Inflammatory macrophage (primary cell): ENCODE data around the gene CELF5.
"Not testable (repeated sequence)": the region's sequence is repeated elsewhere in the genome, so short reads cannot be mapped to it uniquely, and the experiment has no call there.

Experiments
- DNase-seq, 2 donors: peaks; one replicate each; pipeline ENCODE4 v3.0.0-alpha.2; 2020 to 2022

CELF5 gene

DNA sequence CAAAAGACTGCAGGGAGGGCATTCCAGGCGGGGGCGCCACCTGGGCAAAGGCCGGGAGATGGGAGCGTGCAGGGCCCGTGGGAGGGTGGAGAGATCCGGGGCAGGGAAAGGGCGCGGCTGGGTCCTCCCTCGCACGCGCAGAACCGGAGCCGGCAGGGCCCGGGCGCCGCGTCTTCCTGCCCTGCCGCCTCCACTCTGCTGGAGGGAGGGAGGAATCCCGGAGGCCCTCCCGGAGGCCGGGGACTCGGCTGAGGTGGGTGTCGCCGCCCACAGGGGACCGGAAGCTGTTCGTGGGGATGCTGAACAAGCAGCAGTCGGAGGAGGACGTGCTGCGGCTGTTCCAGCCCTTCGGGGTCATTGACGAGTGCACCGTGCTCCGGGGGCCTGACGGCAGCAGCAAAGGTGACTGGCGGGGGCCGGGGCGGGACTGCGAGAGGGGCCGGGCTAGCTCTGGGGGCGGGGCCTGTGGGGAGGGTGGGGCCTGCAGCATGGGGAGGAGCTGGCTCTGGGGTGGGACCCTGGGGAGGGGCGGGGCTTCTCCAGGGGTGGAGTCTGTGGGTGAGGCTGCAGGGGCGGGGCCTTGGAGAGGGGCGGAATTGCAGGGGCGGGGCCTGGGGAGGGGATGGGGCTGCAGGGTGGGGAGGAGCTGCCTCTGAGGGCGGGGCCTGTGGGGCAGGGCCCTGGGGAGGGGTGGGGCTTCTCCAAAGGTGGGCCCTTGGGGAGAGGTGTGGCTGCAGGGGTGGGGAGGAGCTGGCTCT, 51.3 kb downstream of the CELF5 start:
- DNase-seq = peak; percentile 43 to 68

DNA sequence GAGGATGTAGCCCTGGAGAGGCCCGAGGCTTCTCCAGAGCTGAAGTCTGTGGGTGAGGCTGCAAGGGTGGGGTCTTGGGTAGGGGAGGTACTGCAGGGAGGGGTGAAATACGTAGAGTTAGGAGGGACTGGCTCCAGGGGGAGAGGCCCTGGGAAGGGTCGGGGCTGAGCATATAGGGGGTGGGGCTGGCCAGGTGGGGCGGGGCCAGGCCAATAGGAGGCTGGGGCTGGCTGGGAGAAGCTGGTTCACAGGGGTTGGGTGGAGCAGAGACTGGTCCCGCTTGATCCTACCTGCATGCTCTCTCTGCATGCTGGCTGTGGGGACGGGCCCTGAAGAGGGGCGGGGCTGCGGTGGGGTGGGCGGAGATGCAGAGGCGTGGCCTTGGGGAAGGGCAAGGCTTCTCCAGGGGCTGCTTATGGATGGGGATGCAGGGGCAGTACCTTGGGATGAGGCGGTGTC, 51.9 kb downstream of the CELF5 start:
- DNase-seq = no peak

DNA sequence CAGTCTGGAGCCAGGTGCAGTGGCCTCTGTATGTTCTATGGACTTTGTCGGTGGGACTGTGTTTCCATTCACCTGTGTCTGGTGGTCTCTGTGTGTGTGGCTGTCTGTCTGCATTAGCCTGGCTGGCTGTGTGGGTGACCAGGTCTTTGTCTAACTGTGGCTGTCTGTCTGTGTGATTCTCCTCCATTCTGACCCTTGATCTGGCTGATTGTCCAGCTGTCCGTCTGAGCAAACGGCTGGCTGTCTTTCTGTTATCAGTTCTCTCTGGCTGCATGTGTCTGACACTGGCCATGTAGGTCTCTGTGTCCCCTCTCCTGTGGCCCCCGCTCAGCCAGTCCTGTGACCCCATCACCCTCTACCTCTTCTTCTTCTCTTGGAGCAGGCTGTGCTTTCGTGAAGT, 53.2 kb downstream of the CELF5 start:
- DNase-seq = no peak

DNA sequence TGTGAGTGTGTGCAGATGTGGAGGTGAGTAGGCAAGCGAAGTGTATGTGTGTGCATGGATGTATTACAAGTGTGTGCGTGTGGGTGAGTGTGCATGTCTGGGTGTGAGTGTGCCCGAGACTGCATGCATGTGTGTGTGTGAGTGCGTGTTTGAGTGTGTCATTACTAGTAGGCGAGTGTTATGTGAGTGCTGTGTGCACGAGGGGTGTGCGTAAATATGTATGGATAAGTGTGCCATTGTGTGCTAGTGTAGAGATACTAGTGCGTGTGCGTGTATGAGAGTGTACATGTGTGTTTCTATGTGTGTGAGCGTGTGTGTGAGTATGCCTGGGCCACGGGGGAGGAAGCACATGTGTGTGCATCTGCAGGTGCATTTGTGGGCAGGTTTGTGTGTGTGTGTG, 53.8 kb downstream of the CELF5 start:
- no peak for DNase-seq

DNA sequence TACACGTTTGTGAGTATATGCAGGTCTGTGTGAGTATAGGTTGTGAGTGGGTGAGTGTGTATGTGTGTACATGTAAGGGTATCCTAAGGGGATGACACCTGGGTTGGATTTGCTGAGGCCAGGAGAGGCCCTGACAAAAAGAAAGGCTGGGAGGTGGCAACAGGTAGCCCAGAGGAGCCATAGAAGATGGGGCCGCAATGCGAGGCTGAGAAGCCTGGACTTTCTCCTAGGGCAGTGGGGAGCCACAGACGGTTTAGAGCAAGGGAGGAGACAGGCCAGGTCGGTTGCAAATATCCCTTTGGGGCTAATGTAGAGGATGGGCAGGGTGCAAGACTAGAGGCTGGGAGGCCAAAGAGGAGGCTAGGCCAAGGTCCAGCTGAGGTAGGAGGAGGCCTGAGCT, 54.3 kb downstream of the CELF5 start:
- DNase-seq = no peak

DNA sequence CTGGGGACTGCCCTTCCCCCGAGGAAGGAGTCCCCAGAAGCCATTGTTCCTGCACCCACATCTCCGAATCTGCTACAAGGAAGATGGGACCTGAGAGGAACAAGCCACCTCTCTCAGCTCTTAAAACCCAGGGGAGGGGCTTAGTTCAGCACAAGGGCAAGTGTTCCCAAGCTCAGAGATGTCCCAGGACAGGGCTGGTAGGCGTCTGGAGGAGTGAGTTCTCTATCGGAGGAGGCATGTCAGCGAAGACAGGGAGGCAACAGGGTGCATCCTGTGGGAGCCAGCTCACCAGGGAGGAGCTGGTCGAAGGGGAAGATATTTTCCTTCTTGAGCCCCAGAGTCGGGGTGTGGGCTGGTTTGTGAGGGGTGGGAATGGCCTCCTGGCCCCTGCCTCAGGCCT, 54.8 kb downstream of the CELF5 start:
- no peak for DNase-seq

DNA sequence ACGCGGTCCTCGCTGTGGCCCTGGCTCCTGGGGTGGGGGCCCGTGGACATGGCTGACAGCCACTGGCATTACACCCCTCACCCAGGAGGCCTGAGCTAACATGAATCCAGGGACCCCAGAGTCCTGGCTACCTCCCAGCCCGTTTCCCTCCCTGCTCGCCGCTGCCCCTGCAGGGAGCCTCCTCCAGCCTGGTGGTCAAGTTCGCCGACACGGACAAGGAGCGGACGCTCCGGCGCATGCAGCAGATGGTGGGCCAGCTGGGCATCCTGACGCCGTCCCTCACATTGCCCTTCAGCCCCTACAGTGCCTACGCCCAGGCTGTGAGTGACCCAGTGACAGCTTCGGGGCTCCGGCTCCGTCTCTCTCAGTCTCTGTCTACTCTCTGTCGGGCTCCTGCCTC, 56.6 kb downstream of the CELF5 start:
- no peak for DNase-seq

DNA sequence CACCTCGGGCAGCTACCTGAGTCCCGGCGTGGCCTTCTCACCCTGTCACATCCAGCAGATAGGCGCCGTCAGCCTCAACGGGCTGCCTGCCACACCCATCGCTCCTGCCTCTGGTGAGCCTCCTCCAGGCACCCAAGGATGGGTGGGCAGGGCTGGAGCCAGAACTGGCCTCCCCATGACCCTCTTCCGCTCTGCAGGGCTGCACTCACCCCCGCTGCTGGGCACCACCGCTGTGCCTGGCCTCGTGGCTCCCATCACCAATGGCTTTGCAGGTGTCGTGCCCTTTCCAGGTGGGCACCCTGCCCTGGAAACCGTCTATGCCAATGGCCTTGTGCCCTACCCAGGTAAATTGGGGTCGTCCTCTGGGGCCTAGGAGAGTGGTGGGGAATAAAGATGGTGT, 57.7 kb downstream of the CELF5 start:
- no peak for DNase-seq

DNA sequence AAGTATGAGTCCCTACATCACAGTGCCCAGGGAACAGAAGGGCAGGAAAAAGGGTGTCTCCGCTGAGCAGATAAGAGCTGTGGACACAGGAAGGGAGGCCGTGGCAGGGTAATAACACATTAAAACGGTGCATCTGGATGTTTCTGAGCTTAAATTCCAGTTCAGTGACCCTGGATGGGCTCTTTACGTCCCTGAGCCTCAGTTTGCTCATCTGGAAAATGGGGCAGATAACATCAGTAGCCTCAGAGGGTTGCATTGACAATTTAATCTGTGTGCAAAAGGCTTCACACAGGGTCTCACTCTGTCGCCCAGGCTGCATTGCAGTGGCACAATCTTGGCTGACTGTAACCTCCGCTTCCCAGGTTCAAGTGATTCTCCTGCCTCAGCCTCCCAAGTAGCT, 58.1 kb downstream of the CELF5 start:
- DNase-seq = no peak

DNA sequence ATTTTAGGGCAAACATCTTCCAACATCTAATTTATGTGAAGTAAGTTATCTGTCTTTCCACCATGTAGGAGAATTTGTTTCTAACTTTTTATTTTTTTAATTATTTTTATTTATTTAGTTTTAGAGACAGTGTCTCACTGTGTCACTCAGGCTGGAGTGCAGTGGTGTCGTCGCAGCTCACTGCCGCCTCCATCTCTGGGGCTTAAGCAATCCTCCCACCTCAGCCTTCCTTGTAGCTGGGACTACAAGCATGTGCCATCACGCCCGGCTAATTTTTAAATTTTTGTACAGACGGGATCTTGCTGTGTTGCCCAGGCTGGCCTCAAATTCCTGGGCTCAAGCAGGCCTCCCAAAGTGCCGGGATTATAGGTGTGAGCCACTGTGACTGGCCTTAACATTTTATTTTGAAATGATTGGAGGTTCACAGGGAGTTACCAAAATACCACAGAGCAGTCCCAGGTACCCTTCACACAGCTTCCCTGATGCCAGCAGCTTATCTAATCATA, 58.8 kb downstream of the CELF5 start:
- DNase-seq = no peak

DNA sequence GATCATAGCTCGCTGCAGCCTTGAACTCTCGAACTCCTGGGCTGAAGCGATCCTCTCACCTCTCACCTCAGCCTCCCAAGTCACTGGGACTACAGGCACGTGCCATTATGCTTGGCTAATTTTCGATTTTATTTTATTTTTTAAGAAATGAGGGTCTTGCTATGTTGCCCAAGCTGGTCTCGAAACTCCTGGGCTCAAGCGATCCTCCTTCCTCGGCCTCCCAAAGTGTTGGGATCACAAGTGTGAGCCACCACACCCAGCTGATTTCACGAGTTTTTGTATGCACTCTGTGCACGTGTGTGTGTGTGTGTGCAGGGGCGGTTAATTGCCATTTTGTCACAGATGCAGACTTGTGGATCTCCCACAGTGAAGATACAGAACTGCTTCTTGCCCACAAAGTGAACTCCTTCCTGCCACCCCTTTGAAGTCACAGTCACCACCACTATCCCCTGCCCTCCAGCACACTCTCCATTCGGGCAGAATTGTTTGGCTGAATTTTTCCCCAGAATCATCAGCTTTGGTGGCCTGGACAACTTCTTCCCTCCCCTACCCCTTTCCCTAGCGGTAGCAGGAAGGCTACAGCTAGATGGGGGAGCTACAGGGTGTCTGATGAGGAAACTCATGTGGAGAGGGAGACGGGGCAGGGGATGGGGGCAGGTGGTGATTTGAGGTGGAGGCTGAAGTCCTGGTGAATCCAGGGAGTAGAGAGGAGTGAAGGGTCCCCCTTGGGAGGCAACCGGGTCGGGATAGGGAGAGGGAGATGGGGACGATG, 59.6 kb downstream of the CELF5 start:
- no peak for DNase-seq

DNA sequence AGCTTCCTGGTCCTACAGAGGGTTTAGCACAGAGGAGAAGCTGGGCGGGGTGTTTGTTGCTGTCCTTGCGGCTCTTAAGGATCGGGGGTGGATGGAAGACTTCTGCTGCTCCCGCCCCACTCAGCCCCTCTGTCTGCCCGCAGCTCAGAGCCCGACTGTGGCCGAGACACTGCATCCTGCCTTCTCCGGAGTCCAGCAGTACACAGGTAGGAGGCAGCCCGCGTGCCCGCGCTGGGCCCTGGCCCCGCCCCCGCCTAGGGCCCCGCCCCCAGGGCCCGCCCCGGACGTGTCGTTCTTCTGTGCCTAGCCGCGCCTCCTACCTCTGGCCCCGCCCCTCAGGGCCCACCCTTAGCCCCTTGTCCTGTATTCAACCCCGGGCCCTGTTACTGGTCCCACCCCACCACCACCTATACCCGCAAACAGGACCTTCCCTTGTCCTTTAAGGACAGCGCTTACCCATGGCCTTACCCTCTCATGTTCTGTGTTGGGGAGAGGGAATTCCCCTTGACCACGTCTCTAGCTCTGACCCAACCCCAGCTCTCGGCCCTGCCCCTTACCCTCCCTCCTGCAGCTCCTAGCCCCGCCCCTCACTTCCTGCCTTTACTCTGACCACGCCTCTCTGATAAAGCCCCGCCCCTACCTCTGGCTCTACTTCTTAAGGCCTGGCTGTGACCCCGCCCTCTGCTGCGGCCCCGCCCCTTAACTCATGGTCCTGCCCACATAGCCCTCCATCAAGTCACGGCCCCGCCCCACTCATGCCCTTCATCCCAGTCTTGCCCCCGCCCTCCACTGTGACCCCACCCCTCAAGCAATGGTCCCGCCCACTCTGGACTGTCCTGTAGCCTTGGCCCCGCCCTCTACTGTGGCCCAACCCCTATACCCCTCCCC, 60.5 kb downstream of the CELF5 start:
- peak; percentile 33 to 38 for DNase-seq

DNA sequence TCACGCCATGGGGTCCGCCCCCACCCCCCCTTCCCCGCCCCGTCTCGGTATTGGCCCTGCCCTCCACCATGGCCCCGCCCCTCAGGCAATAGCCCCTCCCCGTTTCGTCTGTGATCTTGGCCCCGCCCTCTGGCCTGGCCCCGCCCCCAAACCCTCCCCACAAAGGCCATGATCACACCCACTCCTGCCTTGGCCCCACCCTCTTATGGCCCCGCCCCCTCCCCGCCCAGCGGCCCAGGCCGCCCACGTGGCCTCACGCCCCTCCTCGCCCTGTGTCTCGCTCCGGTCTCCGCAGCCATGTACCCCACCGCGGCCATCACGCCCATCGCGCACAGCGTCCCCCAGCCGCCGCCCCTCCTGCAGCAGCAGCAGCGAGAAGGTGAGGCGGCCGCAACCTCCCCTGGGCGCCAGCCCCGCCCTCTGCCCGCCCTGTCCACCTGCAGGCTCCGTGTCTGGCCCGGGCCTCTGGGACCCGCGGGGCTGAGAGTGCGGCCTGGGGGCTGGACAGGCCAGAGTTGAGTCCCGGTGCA, 61.3 kb downstream of the CELF5 start:
- DNase-seq = no peak

DNA sequence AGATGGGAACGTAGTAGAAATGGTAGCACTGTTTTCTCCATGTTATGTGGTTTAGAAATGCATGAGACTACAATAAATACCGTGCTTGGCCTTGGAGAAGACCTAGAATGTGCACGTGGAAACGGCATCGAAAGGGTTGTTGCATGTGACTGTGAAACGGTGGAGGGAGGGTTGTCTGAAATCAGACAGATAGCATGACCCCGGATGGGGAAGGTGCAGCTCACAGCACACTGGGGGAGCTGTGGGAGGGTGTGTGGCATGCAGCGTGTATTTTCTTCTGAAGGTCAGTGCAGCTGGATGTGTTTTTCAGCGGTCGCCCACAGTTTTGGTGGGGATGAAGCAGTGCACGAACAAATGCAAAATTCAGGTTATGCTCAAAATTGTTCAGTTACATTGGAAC, 63.4 kb downstream of the CELF5 start:
- DNase-seq = no peak

DNA sequence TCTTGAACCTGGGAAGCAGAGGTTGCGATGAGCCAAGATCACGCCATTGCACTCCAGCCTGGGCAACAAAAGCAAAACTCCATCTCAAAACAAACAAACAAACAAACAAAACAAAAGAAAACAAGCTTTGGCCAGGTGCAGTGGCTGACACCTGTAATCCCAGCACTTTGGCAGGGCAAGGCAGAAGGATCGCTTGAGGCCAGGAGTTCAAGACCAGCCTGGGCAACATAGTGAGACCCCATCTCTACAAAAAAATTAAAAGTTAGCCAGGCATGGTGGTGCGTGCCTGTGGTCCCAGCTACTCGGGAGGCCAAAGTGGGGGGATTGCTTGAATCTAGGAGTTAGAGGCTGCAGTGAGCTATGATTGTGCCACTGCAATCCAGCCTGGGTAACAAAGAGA, 64.0 kb downstream of the CELF5 start:
- DNase-seq = not testable (repeated sequence)

DNA sequence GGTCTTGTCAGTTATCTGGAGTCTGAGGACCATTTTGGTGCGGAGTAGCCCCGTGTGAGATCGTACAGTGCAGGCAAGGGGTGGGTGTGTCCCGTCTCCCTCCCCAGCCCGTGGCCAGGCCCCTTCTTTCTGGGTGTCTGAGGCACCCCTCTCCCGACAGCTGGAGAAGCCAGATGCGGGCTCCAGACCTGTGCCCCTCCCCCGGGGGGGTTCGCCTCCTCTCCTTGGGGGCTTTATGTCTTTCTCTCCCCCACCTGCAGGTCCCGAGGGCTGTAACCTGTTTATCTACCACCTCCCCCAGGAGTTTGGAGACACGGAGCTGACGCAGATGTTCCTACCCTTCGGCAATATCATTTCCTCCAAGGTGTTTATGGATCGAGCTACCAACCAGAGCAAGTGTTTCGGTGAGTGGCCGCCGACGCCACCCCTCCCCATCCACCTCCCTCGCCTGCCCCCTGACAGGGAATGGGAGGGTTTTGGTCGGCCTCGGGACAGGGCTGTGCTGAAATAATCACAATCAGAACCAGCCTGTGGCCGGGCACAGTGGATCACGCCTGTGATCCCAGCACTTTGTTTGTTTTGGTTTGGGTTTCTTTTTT, 65.6 kb downstream of the CELF5 start:
- DNase-seq = no peak

DNA sequence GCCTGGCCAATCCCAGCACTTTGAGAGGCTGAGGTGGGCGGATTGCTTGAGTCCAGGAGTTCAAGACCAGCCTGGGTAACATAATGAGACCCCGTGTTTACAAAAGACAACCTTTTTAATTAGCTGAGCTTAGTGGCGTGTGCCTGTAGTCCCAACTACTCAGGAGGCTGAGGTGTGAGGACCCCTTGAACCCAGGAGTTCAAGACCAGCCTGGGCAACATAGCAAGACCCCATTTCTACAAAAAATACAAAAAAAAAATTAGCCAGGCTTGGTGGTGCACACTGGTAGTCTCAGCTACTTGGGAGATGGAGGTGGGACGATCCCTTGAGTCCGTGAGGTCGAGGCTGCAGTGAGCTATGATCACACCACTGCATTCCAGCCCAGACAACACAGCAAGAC, 66.4 kb downstream of the CELF5 start:
- DNase-seq = not testable (repeated sequence)

DNA sequence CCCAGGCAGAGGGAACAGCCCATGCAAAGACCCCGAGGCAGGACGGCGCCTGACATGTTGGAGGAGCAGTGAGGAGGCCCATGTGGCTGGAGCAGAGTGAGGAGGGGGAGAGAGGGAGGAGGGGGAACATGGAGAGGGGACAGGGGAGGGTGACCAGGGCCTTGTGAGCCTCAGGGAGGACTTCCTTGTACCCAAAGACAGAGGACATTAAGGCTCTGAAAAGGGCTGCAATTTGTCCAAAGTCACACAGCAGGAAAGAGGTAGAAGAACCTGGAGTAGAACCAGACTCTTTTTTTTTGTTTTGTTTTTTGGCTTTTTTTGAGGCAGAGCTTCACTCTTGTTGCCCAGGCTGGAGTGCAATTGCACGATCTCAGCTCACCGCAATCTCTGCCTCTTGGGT, 67.2 kb downstream of the CELF5 start:
- no peak for DNase-seq

DNA sequence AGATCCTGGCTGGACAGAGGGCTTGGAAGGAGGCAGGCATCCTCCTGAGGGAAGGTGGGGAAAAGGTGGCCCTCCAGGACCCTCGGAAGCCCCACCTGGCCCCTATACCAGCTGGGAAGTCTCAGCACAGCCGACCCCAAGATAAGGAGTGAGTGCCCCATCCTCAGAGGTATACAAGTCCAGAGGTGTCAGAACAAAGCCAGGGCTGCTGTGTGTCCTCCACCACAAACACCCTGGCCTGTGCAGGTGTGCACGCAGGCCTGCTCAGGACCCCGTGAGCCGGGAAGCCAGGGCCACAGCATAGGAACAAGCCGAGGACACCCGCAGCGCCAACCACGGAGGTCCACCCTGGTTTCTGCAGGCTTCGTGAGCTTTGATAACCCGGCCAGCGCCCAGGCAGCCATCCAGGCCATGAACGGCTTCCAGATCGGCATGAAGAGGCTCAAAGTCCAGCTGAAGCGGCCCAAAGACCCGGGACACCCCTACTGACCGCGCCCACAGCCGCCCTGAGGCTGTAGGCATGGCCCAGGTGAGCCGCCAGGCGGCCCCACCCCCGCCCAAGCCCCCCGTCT, 68.6 kb downstream of the CELF5 start:
- DNase-seq = no peak

DNA sequence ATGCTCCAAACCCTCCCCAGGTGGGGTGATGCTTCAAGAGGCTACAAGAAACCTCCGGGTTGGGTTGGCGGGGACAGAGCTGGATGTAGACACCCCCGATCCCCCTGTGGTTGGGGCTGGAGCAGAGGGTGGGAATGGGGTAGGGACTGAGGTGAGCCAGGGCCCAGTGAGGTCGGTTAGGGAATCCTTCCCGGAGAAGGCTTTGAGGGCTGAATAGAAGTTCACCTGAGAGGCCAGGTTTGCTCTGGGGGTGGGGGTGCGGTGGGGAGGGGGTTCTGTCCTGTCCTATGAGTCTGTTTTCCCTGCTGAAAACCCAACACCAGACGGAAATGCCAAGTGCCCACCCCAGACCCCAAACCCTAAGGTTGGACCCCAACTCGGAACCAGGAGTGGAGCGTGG, 69.1 kb downstream of the CELF5 start:
- DNase-seq = no peak

DNA sequence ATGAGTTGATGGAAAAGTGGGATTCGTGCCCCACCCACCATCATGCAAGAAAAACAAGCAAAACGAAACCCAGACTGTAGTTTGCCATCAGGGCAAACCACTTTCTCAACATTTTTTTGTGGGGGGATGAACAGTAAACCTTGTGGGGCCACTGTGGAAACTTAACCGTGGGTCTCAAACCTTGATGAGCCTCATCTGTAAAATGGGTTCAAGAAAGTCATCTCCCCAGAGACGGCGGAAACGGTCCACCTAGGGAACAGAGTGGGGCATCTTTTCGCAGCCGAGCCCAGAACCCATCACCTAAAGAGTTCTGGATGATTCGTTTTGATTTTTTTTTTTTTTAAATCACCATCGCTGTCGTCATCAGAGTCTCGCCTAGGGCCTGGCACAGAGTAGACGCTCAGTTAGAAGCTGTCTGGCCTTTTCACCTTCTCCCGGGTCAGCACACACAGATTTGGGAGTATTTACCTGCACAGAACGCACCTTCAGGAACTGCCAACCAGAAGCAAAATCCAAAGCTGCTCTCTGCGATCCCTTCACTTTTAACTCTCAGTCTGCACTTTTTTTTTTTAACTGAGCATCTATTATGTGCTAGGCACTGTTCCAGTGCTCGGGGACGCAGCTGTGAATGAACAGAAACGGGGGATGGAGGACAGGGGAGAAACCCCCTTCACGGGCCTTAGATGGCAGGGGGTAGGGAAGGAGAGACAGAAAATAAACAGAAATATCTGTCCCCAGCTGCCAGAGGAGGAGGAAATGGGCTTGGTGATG, 69.8 kb downstream of the CELF5 start:
- DNase-seq = no peak
